ENCODE results near the gene SLC49A3. TPM values are rescaled to one million over a fixed set of nuclear protein-coding genes. Genes with fewer than 3 reads are reported as not detected.

SLC49A3 gene
- total and polyA plus RNA-seq, 2 experiments from 2014 or later: 1.3 to 3.7 TPM

GRCh38 chr4:720111-720860 lies 31.3 kb upstream of the SLC49A3 start:
- Mint-ChIP-seq H3K27me3 (ENCODE audit: insufficient read depth, low read depth, poor library complexity) (peaks cover 11% of the 10 kb centered on the region), H3K9me3 (no peaks in the 10 kb centered on the region; the same call in 2 of the 3 replicates), H3K27ac (no peak overlapping the region), H3K4me3 (no peak overlapping the region), H3K4me1 (no peaks in the 10 kb centered on the region; the same call in 2 of the 3 replicates), H3K36me3 (ENCODE audit: low read depth) (peaks cover 34% of the 10 kb centered on the region)
- Histone ChIP-seq H3K4me1 (ENCODE audit: insufficient read depth) (no peaks in the 10 kb centered on the region), H3K27me3 (ENCODE audit: insufficient read depth) (no peaks in the 10 kb centered on the region), H3K4me2 (no peak overlapping the region), H3K9me2 (ENCODE audit: insufficient read depth) (no peaks in the 10 kb centered on the region), H2AFZ (no peak overlapping the region), H3F3A (replicated peaks; ENCODE audit: low read depth) (no peaks in the 10 kb centered on the region), H4K20me1 (replicated peaks; ENCODE audit: insufficient read depth) (peaks cover 21% of the 10 kb centered on the region), H3K79me2 (replicated peaks; ENCODE audit: insufficient read depth) (peaks cover 64% of the 10 kb centered on the region), H3K4me3 (no peak overlapping the region), H3K27ac (ENCODE audit: low read depth) (no peak overlapping the region), H3K36me3 (ENCODE audit: insufficient read depth) (no peaks in the 10 kb centered on the region)
- DNase-seq (ENCODE audit: low spot score): no peak
- TF ChIP-seq CREB1 (CRISPR knock-in tag; IDR thresholded peaks at IDR 0.05; ENCODE audit: low read depth) (no peak), REST (IDR thresholded peaks at IDR 0.05; ENCODE audit: unreplicated experiment) (no peak), EZH2 (IDR thresholded peaks at IDR 0.05; ENCODE audit: low read depth, unreplicated experiment) (no peak), ZNF331 (CRISPR knock-in tag; IDR thresholded peaks at IDR 0.05; ENCODE audit: low read depth) (no peak), JUNB (IDR thresholded peaks at IDR 0.05; ENCODE audit: unreplicated experiment) (no peak), EZH2phosphoT487 (IDR thresholded peaks at IDR 0.05; ENCODE audit: unreplicated experiment) (no peak), NANOG (IDR thresholded peaks at IDR 0.05; ENCODE audit: borderline replicate concordance) (no peak), STAT1 (IDR thresholded peaks at IDR 0.05; ENCODE audit: unreplicated experiment) (no peak), POLR2AphosphoS5 (IDR thresholded peaks at IDR 0.05; ENCODE audit: low read depth) (no peak), ETS1 (IDR thresholded peaks at IDR 0.05) (no peak), ZNF114 (CRISPR knock-in tag; IDR thresholded peaks at IDR 0.05) (no peak)
- no peak for ATAC-seq

GRCh38 chr4:718460-718859 lies 29.5 kb upstream of the SLC49A3 start:
- no peaks in the 10 kb centered on the region; the same call in 2 of the 3 replicates for H3K9me3 Mint-ChIP-seq
- no peaks in the 10 kb centered on the region; the same call in 2 of the 3 replicates for H3K4me1 Mint-ChIP-seq
- Histone ChIP-seq H2AFZ (no peak overlapping the region), H3K9me2 (ENCODE audit: insufficient read depth) (no peaks in the 10 kb centered on the region), H3K4me2 (no peak overlapping the region), H3K27ac (ENCODE audit: low read depth) (no peak overlapping the region), H4K20me1 (replicated peaks; ENCODE audit: insufficient read depth) (peaks cover 21% of the 10 kb centered on the region), H3K79me2 (replicated peaks; ENCODE audit: insufficient read depth) (peaks cover 59% of the 10 kb centered on the region), H3K27me3 (ENCODE audit: insufficient read depth) (no peaks in the 10 kb centered on the region), H3K4me1 (ENCODE audit: insufficient read depth) (no peaks in the 10 kb centered on the region), H3K4me3 (no peak overlapping the region), H3K36me3 (ENCODE audit: insufficient read depth) (no peaks in the 10 kb centered on the region), H3F3A (replicated peaks; ENCODE audit: low read depth) (no peaks in the 10 kb centered on the region)
- TF ChIP-seq EZH2phosphoT487 (IDR thresholded peaks at IDR 0.05; ENCODE audit: unreplicated experiment) (no peak), ZNF114 (CRISPR knock-in tag; IDR thresholded peaks at IDR 0.05) (no peak), CTCF (conservative IDR thresholded peaks at IDR 0.05; ENCODE audit: low read depth in 2 of 2) (no peak), EZH2 (IDR thresholded peaks at IDR 0.05; ENCODE audit: low read depth, unreplicated experiment) (no peak), POLR2AphosphoS5 (IDR thresholded peaks at IDR 0.05; ENCODE audit: low read depth) (no peak), JUNB (IDR thresholded peaks at IDR 0.05; ENCODE audit: unreplicated experiment) (no peak), ETS1 (IDR thresholded peaks at IDR 0.05) (no peak), CREB1 (CRISPR knock-in tag; IDR thresholded peaks at IDR 0.05; ENCODE audit: low read depth) (no peak), STAT1 (IDR thresholded peaks at IDR 0.05; ENCODE audit: unreplicated experiment) (no peak), ZNF331 (CRISPR knock-in tag; IDR thresholded peaks at IDR 0.05; ENCODE audit: low read depth) (no peak)
- DNase-seq (ENCODE audit: low spot score) (no peak), ATAC-seq (no peak)
- no peak overlapping the region for H3K27ac Mint-ChIP-seq
- peaks cover 38% of the 10 kb centered on the region for H3K36me3 Mint-ChIP-seq (ENCODE audit: low read depth)
- no peak overlapping the region for H3K4me3 Mint-ChIP-seq
- H3K27me3 Mint-ChIP-seq (ENCODE audit: insufficient read depth, low read depth, poor library complexity): peaks cover 9% of the 10 kb centered on the region
